GM18858 (cell line): ENCODE results near the gene SPAG7.

ENCODE experiments used
- ATAC-seq: cut with Tn5 transposase; IDR thresholded peaks from one replicate; pipeline ENCODE4 v1.9.1; 2021; ENCODE audit not compliant: unreplicated experiment

SPAG7 gene

DNA sequence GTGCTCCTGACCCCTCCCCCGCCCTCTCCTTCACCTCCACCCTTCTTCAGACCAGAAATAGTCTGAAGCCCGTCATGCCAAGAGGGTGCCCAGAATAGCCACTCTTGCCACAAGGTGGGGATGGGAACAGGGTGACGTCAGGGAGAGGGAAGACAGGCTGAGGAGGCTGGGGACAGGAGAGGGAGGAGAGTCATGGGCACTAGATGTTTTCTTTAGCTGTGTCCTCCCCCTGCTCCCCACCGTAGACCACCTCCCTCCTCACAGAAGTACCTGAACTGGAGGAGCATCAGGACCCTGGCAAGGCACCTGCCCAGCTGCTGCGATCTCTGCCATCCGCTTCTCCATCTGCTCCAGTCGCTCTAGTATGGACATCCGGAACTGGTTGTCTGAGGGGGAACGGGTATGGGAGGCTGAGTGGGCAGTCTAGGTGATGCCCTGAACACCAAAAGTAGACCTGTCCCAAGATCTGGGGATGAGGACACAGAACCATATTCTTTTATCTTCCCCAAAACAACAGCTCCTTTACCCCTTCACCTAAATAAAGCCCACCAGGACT is 6.6 kb upstream of the SPAG7 start:
- ATAC-seq = no peak

DNA sequence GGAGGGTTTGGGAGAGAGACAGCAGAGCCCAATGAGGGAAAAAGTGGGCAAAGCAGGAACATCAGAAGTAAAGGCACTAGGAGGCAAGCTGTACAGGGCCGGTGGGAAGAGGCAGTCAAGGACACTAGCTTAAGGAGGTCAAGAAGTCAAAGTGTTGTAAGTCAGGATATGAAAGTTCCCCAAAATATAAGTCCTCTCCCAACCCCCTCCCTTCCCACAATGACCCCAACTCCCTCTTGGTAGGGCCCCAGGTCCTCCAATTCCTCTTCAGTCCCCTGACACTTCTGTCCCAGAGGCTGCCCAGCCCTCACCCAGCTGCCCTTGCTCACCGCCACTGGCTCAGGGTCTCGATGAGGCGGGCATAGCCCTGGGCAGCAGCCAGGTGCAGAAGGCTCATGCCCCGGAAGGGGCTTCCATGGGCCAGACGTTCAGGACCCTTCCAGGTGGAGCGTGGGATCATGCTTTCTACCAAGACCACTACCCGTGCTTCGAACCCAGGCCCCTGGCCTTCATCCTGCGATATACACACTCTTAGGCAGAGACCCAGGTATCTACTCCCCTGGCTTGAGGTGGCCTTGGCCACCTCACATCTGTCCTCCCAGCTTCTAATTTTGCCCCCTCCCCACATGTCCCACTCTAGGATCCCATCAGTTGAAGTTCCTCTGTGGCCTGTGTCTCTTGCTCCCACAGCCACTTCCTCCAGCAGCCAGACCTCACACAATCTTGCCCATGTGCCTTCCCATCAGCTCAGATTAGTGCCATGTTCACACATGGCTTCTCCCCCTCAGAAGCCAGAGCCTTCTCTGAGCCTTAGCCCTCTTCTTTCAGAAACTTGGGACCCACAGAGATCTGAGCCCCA is 5.9 kb upstream of the SPAG7 start:
- ATAC-seq = no peak

DNA sequence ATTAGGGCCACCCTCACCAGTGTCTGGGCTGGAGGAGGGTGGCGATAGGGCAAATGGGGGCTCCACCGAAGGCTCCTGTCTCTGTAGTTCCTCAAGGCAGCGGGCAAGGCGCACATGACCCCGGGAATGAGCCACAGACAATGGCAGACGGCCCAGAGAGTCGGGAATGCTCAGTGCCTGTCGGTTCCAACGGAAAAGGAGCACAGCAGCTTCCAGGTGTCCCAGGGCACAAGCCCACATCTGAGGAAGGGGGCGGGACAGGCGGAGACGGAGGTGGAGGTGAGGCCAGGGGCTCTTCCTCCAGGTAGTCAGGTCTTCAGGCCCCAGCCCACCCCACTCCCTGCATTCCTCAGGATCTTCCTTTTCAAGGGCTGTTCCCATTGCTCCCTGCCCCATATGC is 5.1 kb upstream of the SPAG7 start:
- ATAC-seq = no peak

DNA sequence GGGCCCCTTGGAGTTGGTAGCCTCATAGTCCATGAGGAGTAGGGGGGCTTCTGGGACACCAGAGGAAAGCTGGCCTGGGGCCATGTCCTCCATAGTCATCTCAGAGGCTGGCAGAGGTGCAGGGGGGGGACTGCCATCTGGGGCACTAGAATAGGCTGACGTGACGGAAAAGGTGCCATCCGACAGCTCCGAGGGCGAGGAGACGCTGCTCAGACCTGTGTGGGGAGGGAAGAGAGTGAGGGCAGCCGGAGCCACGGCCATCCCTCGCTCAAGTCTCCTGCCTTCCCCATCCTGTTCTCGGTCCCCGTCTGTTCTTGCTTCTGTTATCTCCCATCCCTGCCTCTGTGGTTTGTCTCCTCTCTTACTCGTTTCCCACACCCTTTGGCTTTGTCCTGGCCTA is 4.7 kb upstream of the SPAG7 start:
- no peak for ATAC-seq

DNA sequence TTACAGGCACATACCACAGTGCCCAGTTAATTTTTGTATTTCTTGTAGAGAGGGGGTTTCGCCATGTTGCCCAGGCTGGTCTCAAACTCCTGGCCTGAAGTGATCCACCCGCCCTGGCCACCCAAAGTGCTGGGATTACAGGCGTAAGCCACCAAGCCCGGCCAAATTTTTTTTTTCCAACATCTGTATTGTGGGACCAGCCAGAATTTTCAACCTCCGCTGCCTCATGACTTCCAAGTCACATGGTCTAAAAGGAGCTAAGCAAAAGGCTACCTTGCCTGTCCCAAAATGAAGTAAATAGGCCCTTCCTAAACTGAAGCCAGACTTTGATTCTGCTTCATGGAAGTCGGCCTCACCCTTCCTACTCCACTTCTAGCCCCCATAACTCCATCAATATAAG is 4.2 kb upstream of the SPAG7 start:
- ATAC-seq = no peak

DNA sequence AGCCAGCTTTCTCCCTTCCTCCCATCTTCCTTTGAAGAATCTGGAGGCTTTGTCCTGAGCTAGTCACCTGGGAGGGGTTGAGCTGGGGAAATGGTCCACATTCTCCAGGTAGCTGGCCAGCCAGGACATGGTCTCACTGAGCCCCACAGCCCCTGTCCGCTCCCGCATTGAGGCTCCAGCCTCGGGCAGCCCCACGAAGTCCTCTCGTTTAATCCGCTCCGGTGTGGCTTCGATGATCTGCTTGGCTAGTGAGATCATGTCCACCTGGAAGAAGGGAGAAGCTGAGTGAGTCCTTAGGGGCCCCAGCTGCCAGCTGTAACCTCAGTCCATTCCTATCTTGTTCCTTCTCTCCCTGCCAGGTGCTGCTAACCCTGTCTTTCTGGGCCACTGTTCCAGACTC is 2.7 kb upstream of the SPAG7 start:
- ATAC-seq = no peak

DNA sequence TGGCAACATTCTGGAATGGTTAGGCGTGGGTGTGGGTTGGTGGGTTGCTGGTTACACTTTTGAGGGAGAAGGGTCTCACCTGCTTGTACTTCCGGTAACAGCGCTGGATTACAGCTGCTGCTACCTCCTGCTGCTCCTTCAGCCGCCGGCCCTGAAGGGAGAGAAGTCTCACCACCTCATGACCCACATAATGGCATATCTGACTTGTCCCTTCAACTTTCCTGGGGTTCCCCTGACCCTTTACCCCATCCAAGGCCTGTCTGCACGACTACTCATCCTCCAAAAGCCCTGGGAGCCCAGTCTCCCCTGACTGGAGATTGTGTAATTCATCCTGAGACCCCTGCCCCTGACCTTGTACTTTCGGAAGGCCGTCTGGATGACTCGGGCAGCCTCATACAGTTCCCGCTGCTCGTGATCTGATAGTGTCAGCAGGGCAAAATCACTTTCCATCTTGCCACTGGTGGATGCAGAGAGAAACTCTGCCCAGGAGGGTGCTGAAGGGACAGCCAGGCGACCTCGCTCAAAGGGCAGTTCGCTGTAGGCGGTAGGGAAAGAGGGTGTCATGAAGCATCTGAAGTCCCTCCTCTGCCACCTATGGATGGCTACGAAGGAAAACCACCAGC is 2.0 kb upstream of the SPAG7 start:
- no peak for ATAC-seq

DNA sequence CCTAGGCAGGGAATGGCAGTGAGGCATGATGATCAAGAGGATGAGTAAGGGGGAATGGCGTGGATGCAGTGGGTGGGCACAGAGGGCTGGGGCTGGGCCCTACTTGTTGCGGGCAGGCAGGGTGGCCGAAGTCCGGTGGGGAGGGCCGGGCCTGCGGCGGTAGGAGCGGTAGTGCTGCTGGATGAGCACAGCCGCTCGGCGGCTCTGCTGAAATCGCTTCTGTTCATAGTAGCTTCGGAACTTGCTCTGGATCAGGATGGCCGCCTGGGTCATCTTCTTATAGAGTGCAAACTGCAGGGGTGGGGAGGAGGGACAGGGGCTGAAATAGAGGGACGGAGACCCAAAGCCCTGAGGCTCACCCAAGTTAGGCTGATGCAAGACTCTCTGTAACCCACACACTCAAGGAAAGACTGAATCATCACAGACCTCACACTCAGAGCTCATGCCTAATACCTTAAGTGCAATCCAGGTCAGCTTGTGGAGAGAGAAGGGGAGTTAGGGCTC is 1.5 kb upstream of the SPAG7 start:
- ATAC-seq = no peak

DNA sequence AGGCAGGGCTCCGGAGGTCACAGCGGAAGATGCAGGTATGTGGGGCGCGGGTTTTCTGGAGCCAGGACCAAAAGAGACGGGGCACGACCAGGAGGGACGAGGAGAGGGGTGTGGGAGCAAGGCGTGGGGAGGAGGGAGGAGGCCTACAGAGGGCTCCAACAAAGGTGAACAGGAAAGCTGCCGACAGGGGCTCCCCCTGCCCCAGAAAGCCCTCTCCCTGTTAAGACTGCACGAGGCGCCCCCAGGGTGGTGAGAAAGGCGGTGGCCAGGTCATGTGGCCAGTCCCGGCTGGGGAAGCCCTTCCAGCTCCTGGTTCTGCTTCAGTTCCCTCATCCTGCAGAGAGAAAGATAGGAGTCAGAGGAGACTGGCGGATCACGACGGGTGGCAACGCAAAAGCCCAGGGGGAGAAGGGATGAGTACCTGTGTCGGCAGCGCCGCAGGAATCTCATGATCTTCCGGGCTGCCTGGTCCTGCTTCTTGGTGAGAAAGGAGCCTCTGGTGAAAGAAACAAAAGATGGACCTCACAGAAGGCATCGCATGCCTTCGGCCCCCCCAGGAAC is 949 bp upstream of the SPAG7 start:
- ATAC-seq = no peak

DNA sequence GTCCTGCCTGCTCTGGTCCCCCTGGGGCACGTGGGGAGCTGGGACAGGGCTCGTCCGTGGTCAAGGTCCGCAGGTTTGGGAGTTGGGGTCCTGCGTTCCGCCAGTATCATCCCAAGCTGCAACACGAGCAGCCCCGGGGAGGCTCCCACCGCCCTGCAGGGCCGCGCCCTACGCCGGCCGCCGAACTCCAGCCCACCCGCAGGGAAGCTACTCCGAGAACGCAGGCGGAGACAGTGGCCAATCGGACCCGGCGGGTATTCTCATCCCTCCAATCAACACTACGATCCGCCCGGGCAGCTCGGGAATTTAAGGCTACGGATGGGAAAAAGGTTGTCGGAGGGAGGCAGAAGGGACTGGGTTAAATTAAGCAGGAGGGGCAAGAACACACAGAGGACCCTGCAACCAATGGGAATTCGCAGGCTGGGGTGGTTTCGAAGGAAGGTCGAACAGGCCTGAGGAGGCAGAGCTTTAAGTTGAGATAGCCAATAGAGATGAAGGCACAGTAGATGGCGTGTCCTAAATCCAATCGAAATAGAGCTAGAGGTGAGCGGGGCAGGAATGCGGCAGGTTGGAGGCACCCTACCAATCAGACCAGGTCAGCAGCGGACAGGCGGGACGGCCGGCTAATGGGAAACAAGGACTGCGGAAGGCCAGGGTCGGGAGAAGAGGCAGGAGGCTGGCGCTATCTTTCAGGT is 626 bp downstream of the SPAG7 start:
- peak; percentile 61 for ATAC-seq

DNA sequence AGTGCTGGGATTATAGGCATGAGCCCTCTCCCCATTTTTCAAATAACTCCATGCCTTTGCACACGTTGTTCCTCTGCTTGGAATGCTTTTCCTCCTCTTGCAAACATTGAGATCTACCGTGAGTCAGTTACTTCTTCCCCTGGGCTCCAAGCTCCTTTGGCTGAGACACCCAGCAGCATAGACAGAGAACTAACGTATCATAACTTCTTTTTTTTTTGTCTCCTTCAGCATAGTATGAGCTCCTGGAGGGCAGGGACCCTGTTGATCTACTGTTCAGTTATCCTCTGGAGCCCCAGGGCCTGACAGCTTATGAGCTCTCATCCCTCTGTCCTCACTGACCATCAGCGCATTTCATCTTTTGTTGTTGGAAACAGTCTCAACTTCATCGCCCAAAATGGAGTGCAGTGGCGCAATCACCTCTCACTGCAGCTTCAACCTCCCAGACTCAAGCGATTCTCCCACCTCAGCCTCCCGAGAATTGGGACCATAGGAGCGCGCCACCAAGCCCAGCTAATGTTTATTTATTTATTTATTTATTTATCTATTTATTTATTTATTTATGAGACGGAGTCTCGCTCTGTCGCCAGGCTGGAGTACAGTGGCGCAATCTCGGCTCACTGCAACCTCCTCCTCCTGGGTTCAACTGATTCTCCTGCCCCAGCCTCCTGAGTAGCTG is 2.2 kb downstream of the SPAG7 start:
- no peak for ATAC-seq

DNA sequence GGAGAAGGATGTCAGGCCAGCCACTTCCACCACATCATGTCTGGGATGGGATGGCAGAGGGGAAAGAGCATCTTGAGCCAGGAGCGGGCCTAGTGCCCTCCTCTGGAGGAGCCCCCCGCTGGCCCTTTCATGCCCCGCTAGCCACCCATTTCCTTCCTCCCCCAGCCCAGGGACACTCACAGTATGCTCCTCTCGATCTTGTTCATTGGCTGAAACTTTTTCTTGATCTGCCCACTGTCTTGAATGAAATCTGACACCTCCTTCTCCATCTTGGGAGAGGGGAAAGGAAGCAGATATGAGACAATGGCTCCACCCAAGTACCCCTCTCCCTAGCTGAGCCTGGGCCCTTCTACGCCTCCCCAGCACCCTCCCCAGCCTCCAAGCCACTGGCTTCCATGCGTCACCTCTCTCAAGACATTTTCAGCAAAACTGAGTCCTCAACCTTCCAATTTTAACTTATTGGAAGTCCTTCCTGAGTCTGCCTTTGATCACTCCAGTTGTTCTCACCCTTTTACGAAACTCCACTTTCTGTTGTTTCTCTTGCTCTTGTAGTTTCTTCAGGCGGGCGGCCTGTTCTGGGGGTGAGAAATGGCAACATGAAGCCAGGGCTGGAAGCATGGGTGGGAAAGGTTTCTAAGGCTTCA is 7.2 kb downstream of the SPAG7 start:
- ATAC-seq = no peak

DNA sequence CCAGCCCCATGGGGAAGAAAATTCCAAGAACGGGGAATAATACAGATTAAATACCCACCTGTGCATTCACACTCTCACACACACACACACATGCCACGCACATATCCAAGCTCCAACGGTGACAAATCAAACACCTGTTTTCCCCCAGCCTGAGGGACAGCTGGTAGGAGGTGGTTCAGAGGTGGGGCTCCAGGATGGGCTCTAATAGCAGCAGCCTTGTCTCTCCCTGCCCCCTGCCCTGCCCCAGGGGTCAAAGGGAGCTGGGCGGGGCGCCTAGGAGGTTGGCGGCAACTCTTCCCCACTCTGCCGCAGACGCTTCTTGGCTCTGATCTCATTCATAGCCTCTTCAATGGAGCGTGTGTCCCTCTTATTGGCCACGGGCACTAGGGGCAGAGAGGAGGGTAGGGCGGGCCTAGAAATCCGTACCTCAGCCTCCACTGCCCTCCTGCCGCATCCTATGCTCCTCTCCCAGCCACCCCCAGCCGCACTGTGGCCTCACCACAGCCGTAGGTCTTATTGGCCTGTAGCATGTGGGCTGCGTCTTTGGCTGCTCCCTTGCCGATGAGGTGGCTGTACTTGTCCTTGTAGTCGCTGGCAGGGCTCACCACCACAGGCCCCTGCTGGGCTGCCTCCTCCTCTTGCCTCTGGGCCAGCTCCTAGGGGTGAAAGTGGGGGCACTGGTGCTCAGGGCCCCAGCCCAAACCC is 8.2 kb downstream of the SPAG7 start:
- no peak for ATAC-seq

DNA sequence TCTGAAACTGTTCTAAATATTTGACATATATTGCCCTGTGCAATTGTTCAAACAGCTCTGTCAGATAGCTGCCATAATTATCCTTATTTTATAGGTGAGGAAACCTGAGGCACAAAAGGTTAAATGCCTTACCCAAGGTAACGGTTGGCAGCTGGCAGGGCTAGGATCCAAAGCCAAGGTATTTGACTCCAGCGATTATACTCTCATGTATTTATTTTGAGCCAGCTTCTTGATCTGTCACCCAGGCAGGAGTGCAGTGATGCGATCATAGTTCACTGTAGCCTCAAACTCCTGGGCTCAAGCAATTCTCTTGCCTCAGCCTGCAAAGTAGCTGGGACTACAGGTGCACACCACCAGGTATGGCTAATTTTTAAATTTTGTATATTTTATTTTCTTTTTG is 9.5 kb downstream of the SPAG7 start:
- ATAC-seq = no peak

DNA sequence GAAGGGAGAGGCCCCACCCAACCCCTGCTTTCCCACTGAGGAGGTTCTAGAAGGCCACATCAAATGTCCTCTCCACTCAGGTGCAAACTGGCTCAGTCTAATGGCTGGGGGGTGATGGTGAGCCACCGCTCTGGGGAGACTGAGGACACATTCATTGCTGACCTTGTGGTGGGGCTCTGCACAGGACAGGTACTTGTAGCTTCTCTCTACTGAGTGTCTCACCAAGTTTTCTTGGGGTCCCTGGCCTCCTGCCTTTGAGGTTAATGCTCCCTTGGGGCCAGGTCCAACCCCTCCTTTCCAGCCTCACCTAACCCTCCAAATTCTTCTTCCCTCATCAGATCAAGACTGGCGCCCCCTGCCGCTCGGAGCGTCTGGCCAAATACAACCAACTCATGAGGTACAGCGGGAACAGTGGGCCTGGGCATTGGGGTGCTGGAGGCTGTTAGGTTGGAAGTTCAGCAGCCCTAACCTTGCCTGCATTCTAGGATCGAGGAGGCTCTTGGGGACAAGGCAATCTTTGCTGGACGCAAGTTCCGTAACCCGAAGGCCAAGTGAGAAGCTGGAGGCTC is 11.0 kb downstream of the SPAG7 start:
- ATAC-seq = no peak

DNA sequence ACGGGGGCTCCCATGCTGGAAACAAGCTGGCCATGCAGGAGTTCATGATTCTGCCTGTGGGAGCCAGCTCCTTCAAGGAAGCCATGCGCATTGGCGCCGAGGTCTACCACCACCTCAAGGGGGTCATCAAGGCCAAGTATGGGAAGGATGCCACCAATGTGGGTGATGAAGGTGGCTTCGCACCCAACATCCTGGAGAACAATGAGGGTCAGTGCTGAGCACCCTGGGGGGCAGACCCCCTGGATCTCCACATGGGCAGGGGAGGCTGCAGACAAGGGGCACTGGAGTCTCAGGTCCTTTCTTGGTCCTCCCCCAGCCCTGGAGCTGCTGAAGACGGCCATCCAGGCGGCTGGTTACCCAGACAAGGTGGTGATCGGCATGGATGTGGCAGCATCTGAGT is 12.5 kb downstream of the SPAG7 start:
- ATAC-seq = no peak

DNA sequence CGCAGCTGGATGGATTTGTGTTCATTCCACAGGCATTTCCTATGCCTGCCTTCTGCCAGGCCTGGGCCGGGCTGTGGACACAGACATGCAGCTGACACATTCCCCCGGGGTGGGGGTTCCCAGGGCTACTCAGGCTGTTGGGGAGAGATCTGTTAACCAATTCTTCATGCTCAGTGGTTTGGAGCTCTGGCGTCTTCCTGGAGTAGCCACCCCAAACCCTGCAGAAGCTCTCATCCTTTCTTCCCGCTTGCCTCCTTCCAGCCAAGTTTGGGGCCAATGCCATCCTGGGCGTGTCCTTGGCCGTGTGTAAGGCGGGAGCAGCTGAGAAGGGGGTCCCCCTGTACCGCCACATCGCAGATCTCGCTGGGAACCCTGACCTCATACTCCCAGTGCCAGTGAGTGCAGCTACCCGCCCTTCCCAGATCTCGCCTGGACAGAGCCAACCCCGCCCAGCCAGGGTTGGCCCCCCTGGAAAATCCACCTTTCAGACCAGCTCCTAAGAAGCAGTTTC is 14.1 kb downstream of the SPAG7 start:
- no peak for ATAC-seq

DNA sequence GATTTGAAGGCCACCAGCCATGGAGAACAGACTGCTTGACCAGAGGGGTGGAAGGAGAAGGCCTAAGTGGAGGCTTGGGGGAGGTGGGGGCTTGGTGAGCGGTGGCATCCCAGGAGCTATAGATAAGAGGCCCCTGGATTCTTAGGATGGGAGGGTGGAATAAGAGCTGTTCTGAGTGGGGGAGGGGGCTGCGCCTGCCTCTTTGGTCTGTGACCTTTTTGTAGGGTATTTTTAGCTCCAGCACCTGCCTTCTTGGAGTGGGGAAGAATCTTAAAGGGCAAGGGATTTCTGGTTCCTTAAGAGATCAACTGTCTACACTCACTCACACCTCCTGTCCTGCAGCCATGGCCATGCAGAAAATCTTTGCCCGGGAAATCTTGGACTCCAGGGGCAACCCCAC is 16.1 kb downstream of the SPAG7 start:
- no peak for ATAC-seq

DNA sequence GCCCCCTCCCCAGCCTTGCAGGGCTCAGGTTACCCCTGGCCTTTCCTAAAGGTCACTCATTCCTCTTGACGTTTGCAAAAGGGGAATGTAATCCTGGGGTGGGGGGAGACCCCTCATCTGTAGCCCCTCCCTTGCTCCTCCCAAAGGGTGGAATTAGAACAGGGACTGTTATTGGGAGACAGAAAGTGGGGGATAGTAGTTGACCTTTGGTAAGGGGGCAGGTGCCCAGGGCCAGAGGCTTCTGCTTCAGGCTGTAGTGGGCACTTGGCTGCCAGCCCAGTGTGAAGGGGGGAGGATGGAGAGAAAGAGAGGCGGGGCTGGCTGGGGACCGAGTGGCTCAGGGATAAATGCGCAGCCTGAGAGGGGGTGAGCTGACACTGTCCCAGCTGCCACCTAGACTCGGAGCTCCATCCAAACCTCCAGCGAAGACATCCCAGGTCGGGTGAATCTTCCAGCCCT is 16.8 kb downstream of the SPAG7 start, which contains the start of gene ENO3:
TSS of gene ENO3 (plus strand) at position 374 of the 459 bp plus-strand sequence. CDS start 711 bp downstream, outside the sequence.
- ATAC-seq = no peak
